CD4-positive, alpha-beta T cell treated with Interleukin-10 for 1 hour (primary cell): ENCODE measurements around the gene UBXN10.

ENCODE experiments used
- DNase-seq: peaks from one replicate; pipeline ENCODE4 v3.0.0-alpha.2; 2020

UBXN10 gene, protein sequence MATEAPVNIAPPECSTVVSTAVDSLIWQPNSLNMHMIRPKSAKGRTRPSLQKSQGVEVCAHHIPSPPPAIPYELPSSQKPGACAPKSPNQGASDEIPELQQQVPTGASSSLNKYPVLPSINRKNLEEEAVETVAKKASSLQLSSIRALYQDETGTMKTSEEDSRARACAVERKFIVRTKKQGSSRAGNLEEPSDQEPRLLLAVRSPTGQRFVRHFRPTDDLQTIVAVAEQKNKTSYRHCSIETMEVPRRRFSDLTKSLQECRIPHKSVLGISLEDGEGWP

GRCh38 chr1:20185834-20186782 lies at the start of gene UBXN10, which contains the start of gene PLA2G2C:
TSS of gene UBXN10 (plus strand) at chr1:20186096. CDS start at chr1:20190562, 4,466 bp downstream.
TSS of gene PLA2G2C (minus strand) at chr1:20186518. CDS start at chr1:20177363, 9,155 bp downstream.
- DNase-seq, result peak; percentile 69

- no peak for DNase-seq
Observed at GRCh38 chr1:20136249-20136648, 49.6 kb upstream of the UBXN10 start.

DNA sequence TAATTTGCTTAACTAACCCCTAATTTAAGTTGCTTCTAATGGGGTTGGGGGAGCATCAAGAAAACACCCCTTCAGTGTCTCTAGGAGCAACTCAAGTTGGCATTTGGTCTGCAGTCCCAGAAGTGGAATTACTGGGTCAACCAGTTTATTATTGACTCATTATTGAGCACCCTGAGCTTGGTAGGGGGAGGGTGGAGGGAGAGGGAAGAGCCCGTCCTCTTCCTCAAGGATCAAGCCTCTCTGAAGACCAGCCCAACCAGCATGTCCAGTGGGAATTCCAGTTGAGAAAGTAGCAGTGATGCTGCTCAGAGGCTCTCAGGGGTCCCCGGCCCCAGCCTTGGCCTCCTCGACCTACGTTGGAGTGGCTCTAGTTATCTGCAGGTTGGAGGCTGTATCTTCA lies 48.8 kb upstream of the UBXN10 start:
- no peak for DNase-seq

DNA sequence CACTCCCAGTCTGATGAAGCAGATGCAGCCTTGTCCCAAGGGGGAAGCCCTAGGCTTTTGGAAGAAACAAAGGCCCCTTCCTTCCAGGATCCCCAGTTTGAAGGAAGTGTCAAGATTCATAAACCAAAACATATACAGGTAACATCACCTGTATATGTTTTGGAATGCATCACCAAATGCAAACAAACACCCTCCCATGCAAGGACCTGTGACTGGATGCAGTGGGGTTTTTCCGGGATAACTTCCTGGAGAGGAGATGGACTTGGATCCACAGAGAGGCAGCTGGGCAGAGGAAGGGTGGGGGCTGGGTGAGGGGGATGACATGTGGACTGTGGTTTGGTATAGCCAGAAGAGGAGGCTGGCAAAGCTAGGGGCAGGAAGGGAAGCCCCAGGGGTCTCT lies 48.3 kb upstream of the UBXN10 start:
- no peak for DNase-seq

GRCh38 chr1:20138346-20138745 lies 47.5 kb upstream of the UBXN10 start:
- no peak for DNase-seq

DNA sequence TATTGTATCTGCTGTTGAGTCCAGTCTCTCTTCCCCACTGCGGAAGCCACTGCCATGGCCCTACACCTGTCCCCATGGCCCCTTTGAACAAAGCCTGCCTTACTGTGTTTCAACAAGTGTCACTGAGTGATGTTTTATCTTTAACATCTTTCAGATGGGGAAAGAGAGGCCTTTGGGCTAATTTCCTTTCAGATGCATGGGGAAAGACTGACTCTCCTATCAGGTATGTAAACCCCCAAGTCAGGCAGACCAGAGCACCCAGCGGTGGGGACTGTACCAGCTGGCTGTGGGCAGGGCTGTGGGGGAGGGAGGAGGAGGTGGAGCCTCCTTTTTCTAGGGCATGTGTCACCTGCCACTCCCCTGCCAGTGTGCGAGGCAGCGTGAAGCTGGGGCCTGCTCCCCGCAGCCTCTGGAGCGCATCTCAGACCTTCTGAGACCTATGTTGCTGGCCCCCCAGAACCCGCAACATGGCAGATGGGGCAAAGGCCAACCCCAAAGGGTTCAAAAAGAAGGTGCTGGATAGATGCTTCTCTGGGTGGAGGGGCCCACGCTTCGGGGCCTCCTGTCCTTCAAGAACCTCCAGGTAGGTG lies 46.8 kb upstream of the UBXN10 start, which contains the start of gene PLA2G2F:
PLA2G2F (plus strand) TSS at position 363 of the 590 bp plus-strand sequence; CDS start at position 468, 105 bp downstream.
- no peak for DNase-seq

DNA sequence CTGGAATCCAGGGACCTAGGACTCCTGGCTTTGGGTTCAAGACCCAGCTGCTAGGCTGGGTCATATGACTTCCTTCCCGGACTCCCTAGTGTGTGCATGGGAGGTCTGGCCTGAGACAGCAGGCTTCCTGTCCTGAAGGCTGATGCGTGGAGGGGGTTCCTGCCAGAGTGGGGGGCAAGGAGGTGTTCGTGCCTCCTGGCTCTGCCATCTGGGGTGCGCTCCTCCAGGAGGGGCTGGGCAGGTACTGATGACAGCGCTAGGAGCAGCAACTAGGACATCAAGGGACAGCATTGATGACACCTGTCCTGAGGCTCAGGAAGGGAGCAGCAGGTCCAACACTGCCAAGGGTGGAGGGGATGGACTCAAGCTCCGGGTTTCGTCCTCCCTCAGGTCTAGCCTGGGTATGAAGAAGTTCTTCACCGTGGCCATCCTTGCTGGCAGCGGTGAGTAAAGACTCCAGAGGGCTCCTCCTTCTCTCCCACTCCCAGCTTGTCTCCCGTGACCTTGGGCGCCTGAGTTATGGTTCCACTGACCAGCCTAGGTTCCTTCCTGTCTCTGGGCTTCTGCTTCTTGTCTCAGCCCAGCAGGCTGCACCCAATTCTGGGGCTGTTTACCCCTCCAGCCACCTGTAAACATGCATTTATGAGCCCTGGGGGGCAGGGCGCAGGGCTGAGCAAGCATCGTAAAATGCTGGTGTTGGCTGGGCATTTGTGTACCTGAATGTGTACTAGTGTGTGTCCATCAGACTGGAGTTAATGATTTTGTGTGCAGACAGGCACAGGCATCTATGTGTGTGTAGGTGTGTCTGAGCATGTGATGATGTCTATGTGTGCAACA lies 45.9 kb upstream of the UBXN10 start:
- DNase-seq, result no peak

DNA sequence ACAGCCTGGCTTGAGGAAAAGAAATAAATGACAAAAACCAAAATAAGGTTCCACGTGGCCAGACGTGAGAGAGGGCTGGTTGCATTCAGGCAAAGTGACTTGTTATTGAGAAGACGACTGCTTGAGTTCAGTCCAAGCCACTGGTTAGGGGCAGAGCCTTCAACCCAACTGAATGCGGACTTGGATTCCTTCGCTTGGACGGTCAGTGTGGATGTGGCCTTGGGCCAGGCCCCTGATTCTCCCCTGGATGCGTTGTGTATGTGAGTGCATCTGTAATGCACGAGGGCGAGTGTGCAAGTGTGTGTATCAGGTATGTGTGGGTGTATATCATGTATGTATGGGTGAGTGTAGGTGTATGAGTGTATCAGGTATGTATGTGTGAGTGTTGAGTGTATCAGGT lies 44.9 kb upstream of the UBXN10 start:
- no peak for DNase-seq

GRCh38 chr1:20141466-20141865 lies 44.4 kb upstream of the UBXN10 start:
- no peak for DNase-seq

DNA sequence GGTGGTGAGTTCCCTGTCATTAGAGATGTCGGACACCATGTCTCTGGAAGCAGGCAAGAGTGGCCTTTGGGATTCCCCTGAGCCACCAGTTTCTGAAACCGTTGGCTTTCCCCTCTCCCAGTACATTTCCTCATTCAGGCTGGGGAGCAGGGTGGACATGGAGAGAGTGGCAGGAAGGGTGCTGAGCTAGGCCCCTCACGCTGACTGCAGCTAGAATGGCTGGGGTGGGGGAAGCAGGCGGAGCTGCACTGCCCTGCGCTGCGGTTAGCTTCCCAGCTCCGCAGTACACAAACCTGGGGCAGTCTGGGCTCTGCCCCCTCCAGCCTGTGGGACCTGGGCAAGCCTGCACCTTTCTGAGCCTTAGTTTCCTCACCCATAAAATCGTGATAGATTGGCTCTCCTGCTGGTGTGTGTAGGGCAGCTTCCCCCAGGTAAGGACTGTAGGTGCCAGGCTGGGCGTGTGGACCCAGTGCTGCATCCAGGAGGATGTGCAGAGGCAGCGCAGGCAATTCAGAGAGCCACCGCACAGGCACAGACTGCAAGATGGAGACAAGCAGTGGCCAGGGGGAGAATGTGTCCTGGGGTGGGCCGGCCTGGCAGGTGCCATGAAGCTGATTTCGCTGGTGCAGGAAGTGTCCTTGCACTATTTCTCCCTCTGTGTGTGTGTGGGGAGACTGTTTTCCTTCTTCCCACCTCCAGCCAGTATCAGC lies 43.7 kb upstream of the UBXN10 start:
- no peak for DNase-seq

DNA sequence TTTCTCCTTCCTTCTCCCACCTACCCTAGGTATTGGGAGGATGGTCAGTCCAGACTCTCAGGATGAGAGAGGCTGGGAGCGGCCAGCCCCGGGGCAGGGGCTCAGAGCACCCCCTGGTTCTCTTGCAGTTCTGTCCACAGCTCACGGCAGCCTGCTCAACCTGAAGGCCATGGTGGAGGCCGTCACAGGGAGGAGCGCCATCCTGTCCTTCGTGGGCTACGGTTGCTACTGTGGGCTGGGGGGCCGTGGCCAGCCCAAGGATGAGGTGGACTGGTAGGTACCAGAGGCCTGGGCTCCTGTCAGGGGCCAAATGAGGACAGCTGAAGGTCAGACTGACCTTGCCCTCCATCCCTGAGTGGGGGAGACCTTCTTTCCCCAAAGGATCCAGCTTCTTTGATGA lies 42.6 kb upstream of the UBXN10 start:
- DNase-seq, result no peak

DNA sequence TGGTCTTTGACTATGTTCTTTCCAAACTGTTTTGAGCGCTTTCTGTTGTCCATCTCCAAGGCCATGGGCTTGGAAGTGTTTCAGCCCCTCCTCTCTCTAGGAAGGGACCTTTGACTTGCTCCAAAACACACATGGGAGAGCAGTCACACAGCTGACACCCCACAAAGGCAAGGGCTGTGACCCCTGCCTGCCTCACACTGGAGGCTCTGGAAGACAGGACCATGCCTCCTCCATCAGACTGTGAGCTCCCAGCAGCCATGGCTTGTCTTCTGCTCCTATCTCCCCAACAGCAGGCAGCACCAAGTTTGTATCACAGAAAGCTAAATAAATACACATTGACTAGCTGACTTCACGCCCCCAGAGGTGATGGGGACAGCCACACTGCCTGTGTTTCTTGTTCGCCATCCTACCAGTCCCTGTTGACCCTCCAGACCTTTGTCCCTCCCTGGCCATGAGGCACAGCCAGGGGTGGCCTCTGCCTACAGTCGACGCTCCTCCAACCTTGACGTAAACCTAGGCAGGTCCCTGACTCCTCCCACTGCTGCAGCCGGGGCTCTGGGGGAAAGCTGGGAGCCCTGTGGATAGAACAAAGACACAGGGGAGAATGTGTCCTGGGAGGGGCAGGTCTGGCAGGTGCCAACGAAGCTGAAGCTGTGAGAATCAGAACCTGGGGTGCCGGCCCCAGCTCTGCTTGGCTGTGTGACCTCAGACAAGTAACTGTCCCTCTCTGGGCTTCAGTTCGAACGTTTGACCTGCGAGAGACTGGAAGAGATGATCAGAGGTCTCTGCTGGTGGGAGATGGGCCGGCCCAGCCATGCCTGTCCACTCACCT lies 41.9 kb upstream of the UBXN10 start:
- no peak for DNase-seq

DNA sequence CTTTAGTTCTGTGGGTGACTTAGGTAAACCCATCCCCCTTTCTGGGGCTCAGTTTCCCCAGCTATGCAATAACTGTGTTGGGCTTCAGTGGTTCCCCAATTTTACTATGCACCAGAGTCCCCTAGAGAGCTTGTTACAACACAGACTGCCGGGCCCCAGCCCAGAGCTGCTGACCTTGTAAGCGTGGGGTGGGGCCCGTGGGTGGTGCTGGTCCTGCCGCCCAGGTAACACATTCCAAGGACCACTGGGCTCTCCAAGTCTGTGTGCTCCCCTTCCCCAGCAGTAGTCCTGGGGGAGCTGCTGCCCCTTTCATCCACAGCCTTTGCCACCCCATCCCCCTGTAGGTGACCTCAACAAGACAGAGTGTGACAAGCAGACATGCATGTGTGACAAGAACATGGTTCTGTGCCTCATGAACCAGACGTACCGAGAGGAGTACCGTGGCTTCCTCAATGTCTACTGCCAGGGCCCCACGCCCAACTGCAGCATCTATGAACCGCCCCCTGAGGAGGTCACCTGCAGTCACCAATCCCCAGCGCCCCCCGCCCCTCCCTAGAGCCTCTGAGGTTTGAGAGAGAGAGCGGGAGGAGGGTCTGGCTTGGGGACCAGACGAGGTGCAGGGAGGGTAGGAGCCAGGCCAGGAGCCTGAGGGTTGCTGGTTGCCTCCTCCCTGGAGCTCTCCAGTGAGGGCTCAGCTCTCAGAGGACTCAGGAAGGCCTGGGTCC lies 37.9 kb upstream of the UBXN10 start:
- no peak for DNase-seq

- DNase-seq, result no peak
Observed at GRCh38 chr1:20148571-20149500, 37.1 kb upstream of the UBXN10 start.

GRCh38 chr1:20149601-20150325 lies 36.1 kb upstream of the UBXN10 start:
- DNase-seq, result no peak

DNA sequence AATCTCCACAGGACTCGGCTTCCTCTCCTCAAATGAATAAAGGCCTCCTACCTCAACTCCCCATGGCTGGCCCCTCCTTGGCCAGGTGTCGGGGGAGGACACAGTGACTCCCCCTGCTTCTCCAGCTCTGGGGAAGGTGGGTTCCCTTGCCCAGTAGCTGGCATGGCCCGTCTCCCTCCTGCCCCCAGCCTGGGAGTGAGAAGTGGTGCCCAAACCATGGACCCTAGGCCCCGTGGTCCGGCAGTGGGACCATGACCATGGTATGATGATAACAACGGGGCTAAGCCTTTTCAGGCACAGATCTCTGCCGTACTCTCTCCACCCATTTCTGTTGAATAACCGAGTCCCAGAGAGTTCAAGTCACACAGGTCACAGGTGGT lies 35.6 kb upstream of the UBXN10 start:
- no peak for DNase-seq

- DNase-seq, result no peak
Observed at GRCh38 chr1:20150969-20151368, 34.9 kb upstream of the UBXN10 start.

- peak; percentile 79 for DNase-seq
Observed at GRCh38 chr1:20151906-20152598, 33.8 kb upstream of the UBXN10 start.
